H1 (cell line): ENCODE results near the gene GRM8. TPM values are rescaled to one million over a fixed set of nuclear protein-coding genes. Genes with fewer than 3 reads are reported as not detected.

Experiments
- CTCF ChIA-PET: fragments of 300-600 bp; sonication (Branson Sonifier 250); formaldehyde crosslinking; loops from one replicate; lab custom pipeline; 2021; ENCODE audit not compliant: partially characterized antibody; lab: Charles Lee
- POLR2A ChIA-PET: fragments of 300-600 bp; sonication (Branson Sonifier 250); formaldehyde crosslinking; loops from one replicate; lab custom pipeline; 2021; ENCODE audit warnings: inconsistent platforms; ENCODE audit not compliant: partially characterized antibody; lab: Charles Lee
- DNase-seq, 2 experiments: peaks; one replicate each; pipeline versions ENCODE4 v3.0.0 to v3.0.0-alpha.2; 2010 to 2022; ENCODE audit warnings: low spot score in 2 of 2, low read depth in 1 of 2, mixed read lengths in 1 of 2
- FAIRE-seq: peaks from 2 replicates; lab custom pipeline; 2011; peaks lifted over from hg19 to GRCh38; lab: Jason Lieb, UNC
- H2AFZ ChIP-seq: 2 replicates; pipeline ENCODE4 v1.8.1; 2012; ENCODE audit warnings: low read length, inconsistent platforms
- H2AK5ac ChIP-seq: 2 replicates; pipeline ENCODE4 v1.6.1; 2013; ENCODE audit warnings: low read depth, low read length
- H2BK120ac ChIP-seq: replicated peaks from 2 replicates; pipeline ENCODE3; 2013; ENCODE audit warnings: low read depth, low read length, inconsistent platforms
- H2BK12ac ChIP-seq: 2 replicates; pipeline ENCODE4 v1.6.1; 2013; ENCODE audit warnings: low read depth, low read length
- H2BK15ac ChIP-seq: 2 replicates; pipeline ENCODE4 v1.6.1; 2013; ENCODE audit warnings: low read length
- H2BK20ac ChIP-seq: 2 replicates; pipeline ENCODE4 v1.6.1; 2013; ENCODE audit warnings: low read length
- H2BK5ac ChIP-seq: 2 replicates; pipeline ENCODE4 v1.6.1; 2013; ENCODE audit warnings: low read depth, low read length
- H3K14ac ChIP-seq: 2 replicates; pipeline ENCODE4 v1.6.1; 2013; ENCODE audit warnings: inconsistent platforms; ENCODE audit not compliant: insufficient read length
- H3K18ac ChIP-seq: 2 replicates; pipeline ENCODE4 v1.6.1; 2013; ENCODE audit warnings: low read length; ENCODE audit errors: extremely low read depth
- H3K23ac ChIP-seq: 2 replicates; pipeline ENCODE4 v1.6.1; 2013; ENCODE audit warnings: inconsistent platforms; ENCODE audit not compliant: insufficient read length
- H3K23me2 ChIP-seq: 2 replicates; pipeline ENCODE4 v1.6.1; 2013; ENCODE audit warnings: low read depth, low read length
- H3K27ac ChIP-seq: 2 replicates; pipeline ENCODE4 v1.6.1; 2011; ENCODE audit warnings: low read depth, low read length, inconsistent platforms
- H3K27me3 ChIP-seq, 4 experiments: replicated peaks in 1 of 4; 1 replicate in 1 of 4; 2 replicates in 3 of 4; pipeline versions ENCODE4 v1.6.1 to v1.8.1; 2011 to 2013; ENCODE audit warnings: low read length in 3 of 4, mild to moderate bottlenecking in 3 of 4, inconsistent platforms in 2 of 4, mixed read lengths in 2 of 4, moderate library complexity in 1 of 4; ENCODE audit not compliant: control insufficient read depth in 3 of 4, insufficient read depth in 3 of 4; ENCODE audit errors: extremely low read depth in 1 of 4
- H3K36me3 ChIP-seq, 4 experiments: 2 replicates each; pipeline versions ENCODE4 v1.6.1 to v1.8.1; 2011 to 2013; ENCODE audit warnings: mild to moderate bottlenecking in 4 of 4, low read length in 3 of 4, moderate library complexity in 2 of 4, control low read depth in 1 of 4, inconsistent platforms in 1 of 4; ENCODE audit not compliant: insufficient read depth in 4 of 4, control insufficient read depth in 2 of 4
- H3K4ac ChIP-seq: replicated peaks from 2 replicates; pipeline ENCODE3; 2013; ENCODE audit warnings: low read length, low read depth, mixed read lengths, inconsistent platforms; ENCODE audit not compliant: insufficient read length
- H3K4me1 ChIP-seq, 4 experiments: replicated peaks in 1 of 4; 1 replicate in 1 of 4; 2 replicates in 3 of 4; pipeline versions ENCODE4 v1.6.1 to v1.8.1; 2011 to 2013; ENCODE audit warnings: low read length in 3 of 4, inconsistent platforms in 2 of 4, mixed read lengths in 1 of 4; ENCODE audit not compliant: insufficient read depth in 4 of 4, control insufficient read depth in 3 of 4
- H3K4me2 ChIP-seq, 2 experiments: 2 replicates each; pipeline versions ENCODE4 v1.6.1 to v1.8.1; 2011 to 2013; ENCODE audit warnings: low read depth in 2 of 2, low read length in 2 of 2, control low read depth in 1 of 2, inconsistent platforms in 1 of 2, mild to moderate bottlenecking in 1 of 2; ENCODE audit not compliant: insufficient read depth in 1 of 2
- H3K4me3 ChIP-seq, 4 experiments: fragments of 200-600, 300-600 bp in 1 of 4; sonication (generic), shearing (Covaris generic), sonication (Bioruptor Twin) in 1 of 4; 2 replicates each; pipeline versions ENCODE4 v1.5.1 to v1.8.1; 2011 to 2016; ENCODE audit warnings: low read length in 4 of 4, low read depth in 3 of 4, control low read depth in 2 of 4, inconsistent platforms in 2 of 4, mild to moderate bottlenecking in 2 of 4, mixed read lengths in 1 of 4, moderate library complexity in 1 of 4; ENCODE audit not compliant: insufficient read depth in 2 of 4; ENCODE audit errors: extremely low read depth in 1 of 4
- H3K56ac ChIP-seq: replicated peaks from 2 replicates; pipeline ENCODE3; 2013; ENCODE audit warnings: low read depth, mild to moderate bottlenecking, mixed read lengths, low read length, inconsistent platforms; ENCODE audit not compliant: insufficient read length
- H3K79me1 ChIP-seq: 2 replicates; pipeline ENCODE4 v1.6.1; 2013; ENCODE audit warnings: low read depth, low read length, control low read depth
- H3K79me2 ChIP-seq, 2 experiments: 2 replicates each; pipeline versions ENCODE4 v1.6.1 to v1.8.1; 2012 to 2013; ENCODE audit warnings: low read length in 2 of 2, mild to moderate bottlenecking in 2 of 2, inconsistent platforms in 1 of 2; ENCODE audit not compliant: insufficient read depth in 2 of 2, control insufficient read depth in 1 of 2
- H3K9ac ChIP-seq, 4 experiments: replicated peaks in 1 of 4; 1 replicate in 1 of 4; 2 replicates in 3 of 4; pipeline versions ENCODE4 v1.6.1 to v1.8.1; 2011 to 2013; ENCODE audit warnings: low read depth in 3 of 4, low read length in 3 of 4, control low read depth in 2 of 4, mild to moderate bottlenecking in 2 of 4, moderate library complexity in 2 of 4, inconsistent platforms in 1 of 4; ENCODE audit errors: extremely low read depth in 1 of 4
- H3K9me3 ChIP-seq, 2 experiments: 2 replicates each; pipeline versions ENCODE4 v1.6.1 to v1.8.1; 2012 to 2013; ENCODE audit warnings: mild to moderate bottlenecking in 2 of 2, moderate library complexity in 2 of 2, control low read depth in 1 of 2, inconsistent platforms in 1 of 2, low read depth in 1 of 2, low read length in 1 of 2, mixed read lengths in 1 of 2; ENCODE audit not compliant: insufficient read depth in 2 of 2
- H4K20me1 ChIP-seq, 2 experiments: replicated peaks in 1 of 2; 2 replicates each; pipeline versions ENCODE3 to v1.8.1; 2011 to 2013; ENCODE audit warnings: inconsistent platforms in 2 of 2, low read length in 2 of 2, mild to moderate bottlenecking in 1 of 2; ENCODE audit not compliant: insufficient read depth in 2 of 2, control insufficient read depth in 1 of 2
- H4K5ac ChIP-seq: 2 replicates; pipeline ENCODE4 v1.6.1; 2013; ENCODE audit warnings: low read length, low read depth, mixed read lengths, inconsistent platforms; ENCODE audit not compliant: insufficient read length
- H4K8ac ChIP-seq: 2 replicates; pipeline ENCODE4 v1.8.0; 2013; ENCODE audit warnings: mild to moderate bottlenecking, moderate library complexity, low read length, inconsistent platforms; ENCODE audit not compliant: insufficient read depth; ENCODE audit errors: extremely low read depth
- H4K91ac ChIP-seq: replicated peaks from 2 replicates; pipeline ENCODE3; 2013; ENCODE audit warnings: low read length, mixed read lengths, inconsistent platforms; ENCODE audit not compliant: insufficient read length
- ASH2L ChIP-seq: fragments of 200-600, 300-600 bp; sonication (generic); IDR thresholded peaks from one replicate; pipeline ENCODE4 v1.7.1; 2017; ENCODE audit warnings: low read length
- E2F6 ChIP-seq: IDR thresholded peaks from 2 replicates; pipeline ENCODE4 v1.6.1; 2012; ENCODE audit warnings: inconsistent platforms
- EP300 ChIP-seq, 2 experiments: IDR thresholded peaks; 1 replicate in 1 of 2; 2 replicates in 1 of 2; pipeline ENCODE4 v1.6.1; 2011 to 2012; ENCODE audit warnings: low read depth in 2 of 2, low read length in 2 of 2, mild to moderate bottlenecking in 2 of 2, borderline replicate concordance in 1 of 2, inconsistent platforms in 1 of 2, moderate library complexity in 1 of 2
- KDM4A ChIP-seq: IDR thresholded peaks from one replicate; pipeline ENCODE4 v1.7.1; 2012; ENCODE audit warnings: low read depth, mild to moderate bottlenecking, moderate library complexity, low read length, inconsistent platforms; ENCODE audit not compliant: severe bottlenecking
- PHF8 ChIP-seq: fragments of 200-600 bp; sonication (generic); conservative IDR thresholded peaks from 2 replicates; pipeline ENCODE4 v1.7.1; 2012; ENCODE audit warnings: low read depth, mild to moderate bottlenecking, inconsistent platforms, low read length, moderate library complexity
- RBBP5 ChIP-seq: IDR thresholded peaks from 2 replicates; pipeline ENCODE4 v1.7.1; 2012; ENCODE audit warnings: low read depth, mild to moderate bottlenecking, inconsistent platforms, low read length, moderate library complexity, borderline replicate concordance
- TAF1 ChIP-seq: IDR thresholded peaks from 2 replicates; pipeline ENCODE4 v1.6.1; 2011; ENCODE audit warnings: mild to moderate bottlenecking, low read depth, low read length
- TBP ChIP-seq: IDR thresholded peaks from 2 replicates; pipeline ENCODE4 v1.6.1; 2011; ENCODE audit warnings: low read depth, low read length, improper control_type of control experiment
- YY1 ChIP-seq: IDR thresholded peaks from 2 replicates; pipeline ENCODE4 v1.6.1; 2011; ENCODE audit warnings: low read depth, mild to moderate bottlenecking, low read length
- WGBS, 2 experiments: shearing (Covaris generic) in 1 of 2; methylation state at CpG; one replicate each; pipeline versions ENCODE4 v1.1.6 to v1.1.7; 2013 to 2015; ENCODE audit warnings: low lambda C conversion rate in 2 of 2, mixed read lengths in 2 of 2, inconsistent platforms in 1 of 2, low coverage in 1 of 2, missing lambda C conversion rate in 1 of 2; ENCODE audit not compliant: insufficient replicate concordance in 2 of 2, insufficient coverage in 1 of 2, insufficient read length in 1 of 2; ENCODE audit errors: extremely low coverage in 1 of 2, missing lambda C conversion rate in 1 of 2; 5-methylcytosine and 5-hydroxymethylcytosine counted together
- long read RNA-seq, 2 experiments: library from RNA in 1 of 2; library from capped mRNA in 1 of 2; stranded (forward); transcript quantifications; one replicate each; pipeline ENCODE4 v2.0.0, GENCODE V29; 2021; ENCODE audit warnings: inconsistent platforms in 1 of 2
- polyA minus RNA-seq, 3 experiments: library from RNA; depleted of rRNA, polyadenylated mRNA; stranded (reverse); fragments of >200 nt; gene quantifications; 1 replicate in 2 of 3; 2 replicates in 1 of 3; pipeline ENCODE4 v1.2.3, GENCODE V29; 2011
- polyA plus RNA-seq, 7 experiments: library from polyadenylated mRNA; depleted of rRNA in 3 of 7; stranded (reverse) in 5 of 7; unstranded in 2 of 7; fragments of >200 nt in 5 of 7; fragments of 200-250 nt in 2 of 7; gene quantifications; 1 replicate in 5 of 7; 2 replicates in 1 of 7; 4 replicates in 1 of 7; pipeline versions ENCODE4 v1.2.1 to v1.2.3, GENCODE V29; 2011 to 2013; ENCODE audit warnings: missing spikeins in 2 of 7, mixed read lengths in 2 of 7
- total RNA-seq: library from RNA; stranded (reverse); fragmentation: NEBNext Ultra II Directional; extraction: Animal tissue kit (Norgen Biotek cat#: 25700); gene quantifications from 2 replicates; pipeline ENCODE4 v1.2.1, GENCODE V29; 2021

GRM8 gene
- total RNA-seq (2.8 and 3.7 TPM in 2 replicates), polyA plus RNA-seq (2011; rRNA removed) (1.8 and 2.6 TPM in 2 replicates), polyA minus RNA-seq (2011; rRNA and poly(A)+ RNA removed) (11.5 and 11.6 TPM in 2 replicates)
- 2.5 TPM for polyA plus RNA-seq (2011; cell fraction: cytosol; rRNA removed)
- polyA plus RNA-seq (2011; cell fraction: nucleus; rRNA removed), result 3.4 TPM
- polyA plus RNA-seq (2012, experiment 1 of 2), result 1.4 to 2.5 TPM (median 2.0 TPM) in 4 replicates
- 0.22 TPM for polyA plus RNA-seq (2012, experiment 2 of 2)
- 1.3 TPM for polyA plus RNA-seq (2013, experiment 1 of 2)
- 1.5 TPM for polyA plus RNA-seq (2013, experiment 2 of 2)
- polyA minus RNA-seq (2011; cell fraction: cytosol; rRNA and poly(A)+ RNA removed), result 1.8 TPM
- polyA minus RNA-seq (2011; cell fraction: nucleus; rRNA and poly(A)+ RNA removed), result 32.8 TPM
- long read RNA-seq, experiment 1, partial matches to known transcripts, result 1 of 1 reads
- long read RNA-seq, experiment 1, other reads (novel, unspliced or antisense), result 0 of 1 reads
- long read RNA-seq, experiment 2, result 0 reads

- no peak within 1 kb of the TSS; the same call in 1 of the 2 replicates for H2BK5ac ChIP-seq
- no peak within 1 kb of the TSS for H3K4ac ChIP-seq
- H3K79me2 ChIP-seq, result no peaks in the 10 kb centered on the region
- H2AFZ ChIP-seq, result peak within 1 kb of the TSS; percentile 97
- no peak within 1 kb of the TSS for H3K56ac ChIP-seq
- FAIRE-seq, result no peak
- H3K79me1 ChIP-seq, result no peaks in the 10 kb centered on the region
- peak within 1 kb of the TSS; percentile 62 to 87 (median 77) for H3K4me3 ChIP-seq
- peak within 1 kb of the TSS; percentile 96 to 100 for H3K4me2 ChIP-seq
- H3K23ac ChIP-seq, result no peak within 1 kb of the TSS
- H3K27me3 ChIP-seq, result peaks cover 26 to 59% (median 46%) of the 10 kb centered on the region in 4 experiments
- H3K9me3 ChIP-seq, result no peaks in the 10 kb centered on the region
- ChIA-PET CTCF (interaction anchor here (0.7 to 5.0 kb wide), 8 partner anchors 10 to 91 kb away, joined by 3 to 21 read pairs (median 4); no protein-coding TSS in a partner anchor), POLR2A (interaction anchor here (0.6 kb wide), 1 partner anchor 22 kb away, joined by 3 read pairs; no protein-coding TSS in a partner anchor)
- H3K4me1 ChIP-seq, result peaks cover 0 to 8% (median 3%) of the 10 kb centered on the region in 4 experiments; a peak in 3 of 7 replicates
- peak within 1 kb of the TSS; percentile 91 for H4K8ac ChIP-seq
- H3K23me2 ChIP-seq, result peaks cover 18% of the 10 kb centered on the region
- no peak within 1 kb of the TSS for H2AK5ac ChIP-seq
- peaks cover 0 to 10% of the 10 kb centered on the region in 2 experiments for H4K20me1 ChIP-seq
- H3K27ac ChIP-seq, result no peak within 1 kb of the TSS
- no peak within 1 kb of the TSS for H2BK120ac ChIP-seq
- H2BK15ac ChIP-seq, result no peak within 1 kb of the TSS
- H2BK20ac ChIP-seq, result no peak within 1 kb of the TSS
- peak within 1 kb of the TSS; percentile 87 for H3K18ac ChIP-seq
- H3K9ac ChIP-seq, result peak within 1 kb of the TSS; percentile 46 to 66 (median 64)
- no peak within 1 kb of the TSS for H4K5ac ChIP-seq
- H3K14ac ChIP-seq, result no peak within 1 kb of the TSS
- H2BK12ac ChIP-seq, result 0 out of 2 replicates have a peak within 1 kb of the TSS, but pooled peaks have one; percentile 17
- peak within 1 kb of the TSS; percentile 72 for H4K91ac ChIP-seq
- WGBS, 2 experiments, result 0% methylated on average over 24 of the region's 62 CpGs; no CpG with 5 or more reads in 1 of the 2 experiments
- no peaks in the 10 kb centered on the region; a peak in 1 of 8 replicates for H3K36me3 ChIP-seq
- peak; percentile 47 to 84 for DNase-seq
- TF ChIP-seq TAF1 (peak; percentile 15; the same call in 1 of the 2 replicates), KDM4A (peak; percentile 58), YY1 (peak; percentile 51; the same call in 1 of the 2 replicates), ASH2L (peak; percentile 46), RBBP5 (0 out of 2 replicates have a peak, but pooled peaks have one; percentile 0), E2F6 (peak; percentile 56; the same call in 1 of the 2 replicates), TBP (0 out of 2 replicates have a peak, but pooled peaks have one; percentile 17), EP300 (IDR thresholded peaks at IDR 0.05; ENCODE audit: borderline replicate concordance in 1 of 2, low read depth in 2 of 2, low read length in 2 of 2) (no peak), PHF8 (0 out of 2 replicates have a peak, but pooled peaks have one; percentile 8)
Measured at GRCh38 chr7:127252778-127253280, at the start of gene GRM8. Gene GRM8 (minus strand): TSS chr7:127252941.
